HepG2 (cell line): Measurements from ENCODE around the gene SCAF11. TPM values are rescaled to one million over a fixed set of nuclear protein-coding genes. Genes with fewer than 3 reads are reported as not detected.

Experiments
- ATAC-seq: fragments of 200-7000 bp; cut with Tn5 transposase; 3 replicates; pipeline ENCODE4 v1.9.1; 2020; ENCODE audit warnings: mild to moderate bottlenecking, moderate library complexity
- BruUV-seq: library from RNA; stranded (reverse); fragments of 400-500 nt; replicated peaks from 2 replicates; lab custom pipeline; 2021; lab: Mats Ljungman, UMichigan
- CTCF ChIA-PET: fragments of 300-600 bp; formaldehyde crosslinking; extraction: SDS; loops from one replicate; lab custom pipeline; 2021; ENCODE audit warnings: low total read pairs, inconsistent platforms, low intra/inter-chr PET ratio; lab: Yijun Ruan, JAX
- POLR2A ChIA-PET: fragments of 350-600 bp; sonication (Branson Sonifier 250); formaldehyde crosslinking; loops from one replicate; lab custom pipeline; 2020; ENCODE audit warnings: antibody characterized with exemption, inconsistent platforms; lab: Yijun Ruan, JAX
- DNase-seq: peaks from one replicate; pipeline ENCODE4 v3.0.0-alpha.2; 2015; ENCODE audit warnings: low spot score
- FAIRE-seq: peaks from 3 replicates; lab custom pipeline; 2011; peaks lifted over from hg19 to GRCh38; lab: Jason Lieb, UNC
- H2AFZ ChIP-seq: one replicate; pipeline ENCODE4 v1.6.1; 2011; ENCODE audit warnings: low read length, inconsistent platforms
- H3K27ac ChIP-seq: fragments of 300-600 bp; 3 replicates; pipeline ENCODE4 v1.8.0; 2011; ENCODE audit warnings: mixed run types, mild to moderate bottlenecking, mixed read lengths, low read length, inconsistent platforms; ENCODE audit not compliant: insufficient read depth; ENCODE audit errors: extremely low read length
- H3K27me3 ChIP-seq, 2 experiments: fragments of 200-600 bp in 1 of 2; 2 replicates in 1 of 2; 3 replicates in 1 of 2; pipeline versions ENCODE4 v1.6.0 to v1.8.0; 2011; ENCODE audit warnings: low read length in 2 of 2, mild to moderate bottlenecking in 2 of 2, moderate library complexity in 2 of 2, inconsistent platforms in 1 of 2; ENCODE audit not compliant: insufficient read depth in 2 of 2, control insufficient read depth in 1 of 2
- H3K36me3 ChIP-seq, 2 experiments: fragments of 200-600 bp in 1 of 2; replicated peaks in 1 of 2; 2 replicates in 1 of 2; 3 replicates in 1 of 2; pipeline versions ENCODE4 v1.5.1 to v1.8.0; 2011; ENCODE audit warnings: low read length in 2 of 2, inconsistent platforms in 1 of 2; ENCODE audit not compliant: insufficient read depth in 2 of 2, control insufficient read depth in 1 of 2
- H3K4me1 ChIP-seq: 2 replicates; pipeline ENCODE4 v1.5.1; 2012; ENCODE audit warnings: low read length, inconsistent platforms; ENCODE audit not compliant: insufficient read depth
- H3K4me2 ChIP-seq: 2 replicates; pipeline ENCODE4 v1.6.0; 2011; ENCODE audit warnings: low read depth, low read length, inconsistent platforms
- H3K4me3 ChIP-seq, 3 experiments: fragments of 200-600 bp in 1 of 3; sonication (generic), shearing (Covaris generic) in 1 of 3; replicated peaks in 1 of 3; 2 replicates each; pipeline ENCODE4 v1.5.1; 2011 to 2016; ENCODE audit warnings: low read length in 3 of 3, inconsistent platforms in 2 of 3, low read depth in 2 of 3, mild to moderate bottlenecking in 2 of 3, control low read depth in 1 of 3, mixed read lengths in 1 of 3; ENCODE audit not compliant: insufficient read depth in 1 of 3
- H3K79me2 ChIP-seq: one replicate; pipeline ENCODE4 v1.6.1; 2011; ENCODE audit warnings: low read length, inconsistent platforms; ENCODE audit not compliant: insufficient read depth
- H3K9ac ChIP-seq: 2 replicates; pipeline ENCODE4 v1.6.0; 2011; ENCODE audit warnings: mild to moderate bottlenecking, low read depth, low read length, inconsistent platforms; ENCODE audit not compliant: insufficient read depth
- H3K9me3 ChIP-seq: 2 replicates; pipeline ENCODE4 v1.5.1; 2012; ENCODE audit warnings: mild to moderate bottlenecking, low read length
- H4K20me1 ChIP-seq: 2 replicates; pipeline ENCODE4 v1.6.0; 2011; ENCODE audit warnings: inconsistent platforms, mild to moderate bottlenecking, low read length, moderate library complexity; ENCODE audit not compliant: insufficient read depth
- ARID3A ChIP-seq: IDR thresholded peaks from 2 replicates; pipeline ENCODE4 v1.6.1; 2012; ENCODE audit warnings: low read depth, low read length, improper control_type of control experiment
- E2F1 ChIP-seq: sonication (generic); formaldehyde crosslinking; IDR thresholded peaks from 2 replicates; pipeline ENCODE4 v1.5.0; 2020; ENCODE audit warnings: missing genetic modification reagents
- ETV6 ChIP-seq: sonication (generic); formaldehyde crosslinking; conservative IDR thresholded peaks from 2 replicates; pipeline ENCODE4 v1.4.0; 2020; ENCODE audit warnings: missing genetic modification reagents
- FOXO1 ChIP-seq: sonication (generic); formaldehyde crosslinking; IDR thresholded peaks from 2 replicates; pipeline ENCODE4 v1.4.0; 2020; ENCODE audit warnings: missing genetic modification reagents
- JUN ChIP-seq: sonication (generic); formaldehyde crosslinking; IDR thresholded peaks from 2 replicates; pipeline ENCODE4 v1.4.0; 2020; ENCODE audit warnings: mild to moderate bottlenecking, missing genetic modification reagents
- PATZ1 ChIP-seq: sonication (generic); formaldehyde crosslinking; IDR thresholded peaks from 2 replicates; pipeline ENCODE4 v1.4.0; 2020; ENCODE audit warnings: missing genetic modification reagents
- SNAPC2 ChIP-seq: sonication (generic); formaldehyde crosslinking; IDR thresholded peaks from 2 replicates; pipeline ENCODE4 v1.8.1; 2022; ENCODE audit warnings: mild to moderate bottlenecking, missing genetic modification reagents
- TARDBP ChIP-seq: sonication (generic); formaldehyde crosslinking; IDR thresholded peaks from 2 replicates; pipeline ENCODE4 v1.8.0; 2022; ENCODE audit warnings: mild to moderate bottlenecking, missing genetic modification reagents
- TBP ChIP-seq: sonication (generic); formaldehyde crosslinking; IDR thresholded peaks from 2 replicates; pipeline ENCODE4 v1.5.0; 2020; ENCODE audit warnings: missing genetic modification reagents
- ZNF597 ChIP-seq: sonication (generic); formaldehyde crosslinking; IDR thresholded peaks from 2 replicates; pipeline ENCODE4 v1.5.0; 2020; ENCODE audit warnings: missing genetic modification reagents
- ZNF75D ChIP-seq: sonication (generic); formaldehyde crosslinking; IDR thresholded peaks from 2 replicates; pipeline ENCODE4 v1.8.1; 2023; ENCODE audit warnings: missing genetic modification reagents, mild to moderate bottlenecking, borderline replicate concordance
- ZSCAN22 ChIP-seq: sonication (generic); formaldehyde crosslinking; IDR thresholded peaks from 2 replicates; pipeline ENCODE4 v1.4.0; 2020; ENCODE audit warnings: mild to moderate bottlenecking, missing genetic modification reagents
- WGBS: methylation state at CpG from one replicate; pipeline ENCODE4 v1.1.6; 2017; ENCODE audit warnings: low lambda C conversion rate; 5-methylcytosine and 5-hydroxymethylcytosine counted together
- in situ Hi-C: cut with HindIII; loops from 2 replicates; pipeline ENCODE4 v1.10.0; 2017; ENCODE audit warnings: low pct_unique_long_range_greater_than_20kb; ENCODE audit not compliant: extremely low pct_ligation_motif_present
- intact Hi-C: fragments of 100-400 bp; cut with micrococcal nuclease; formaldehyde crosslinking; loops from one replicate; pipeline ENCODE4 v1.10.0; 2022; ENCODE audit not compliant: unreplicated experiment
- polyA plus RNA-seq, 8 experiments: library from polyadenylated mRNA; depleted of rRNA in 3 of 8; stranded (reverse) in 7 of 8; unstranded in 1 of 8; fragments of >200 nt; fragmentation: Illumina TruSeq in 4 of 8; extraction: Trizol in 4 of 8; gene quantifications; 2 replicates each; pipeline versions ENCODE4 v1.2.1 to v1.2.3, GENCODE V29; 2011 to 2016; ENCODE audit warnings: low read depth in 4 of 8, missing spikeins in 1 of 8, mixed read lengths in 1 of 8; ENCODE audit not compliant: insufficient read depth in 1 of 8
- total RNA-seq, 5 experiments: library from RNA; depleted of rRNA; stranded (reverse); fragments of >200 nt; fragmentation: Illumina TruSeq; extraction: Trizol; gene quantifications; 2 replicates each; pipeline ENCODE4 v1.2.3, GENCODE V29; 2016; ENCODE audit warnings: low read depth in 1 of 5

SCAF11 gene
- total and polyA plus RNA-seq, 2 of the 13 experiments (the other 11 are each of a cell fraction or from before 2014, with no cell fraction given): 26.9 to 38.3 TPM

- FAIRE-seq (no peak), ATAC-seq (no peak)
- H3K27me3 ChIP-seq: no peaks in the 10 kb centered on the region
- no peak overlapping the region for H2AFZ ChIP-seq
- H3K4me3 ChIP-seq: no peak overlapping the region
- H3K79me2 ChIP-seq: peaks cover 100% of the 10 kb centered on the region
- no peak for TF ChIP-seq TARDBP (CRISPR knock-in tag)
- no peak for TF ChIP-seq ARID3A
- no peak for TF ChIP-seq ZSCAN22 (CRISPR knock-in tag)
- no peak for TF ChIP-seq SNAPC2 (CRISPR knock-in tag)
- TF ChIP-seq E2F1: no peak
- TF ChIP-seq ZNF75D (CRISPR knock-in tag): no peak
- TF ChIP-seq TBP: no peak
- TF ChIP-seq PATZ1: no peak
- TF ChIP-seq ZNF597 (CRISPR knock-in tag): no peak
- TF ChIP-seq JUN (CRISPR knock-in tag): no peak
- no peak for TF ChIP-seq ETV6 (CRISPR knock-in tag)
- no peak for TF ChIP-seq FOXO1 (CRISPR knock-in tag)
- TF ChIP-seq, all 625 proteins: peak for 0
- POLR2A ChIA-PET: interaction anchor here (0.8 kb wide), 1 partner anchor 10 kb away, joined by 3 read pairs; the partner anchor contains the start of gene SCAF11
- Histone ChIP-seq H3K36me3 (no peaks in the 10 kb centered on the region; a peak in 3 of 5 replicates), H3K27ac (no peak overlapping the region), H3K9ac (no peak overlapping the region), H3K4me1 (peaks cover 40% of the 10 kb centered on the region), H4K20me1 (peaks cover 69% of the 10 kb centered on the region), H3K9me3 (no peaks in the 10 kb centered on the region), H3K4me2 (no peak overlapping the region)
- CTCF ChIA-PET: no interaction called here
- intact Hi-C loops: no loop called here
- WGBS: 81% methylated on average over 1 of the region's 1 CpG
- DNase-seq: no peak
- in situ Hi-C loops: no loop called here
- no TSS peak for BruUV-seq
These were observed 9.8 kb downstream of the SCAF11 start for GRCh38 chr12:45980540-45980939.
